Fibroblast of the aortic adventitia (primary cell): Measurements from ENCODE around the gene GPR155. TPM values are rescaled to one million over a fixed set of nuclear protein-coding genes. Genes with fewer than 3 reads are reported as not detected.

Experiments
- DNase-seq: peaks from one replicate; pipeline ENCODE4 v3.0.0-alpha.2; 2010; ENCODE audit warnings: low read depth
- H3K4me3 ChIP-seq: 2 replicates; pipeline ENCODE4 v1.5.1; 2011; ENCODE audit warnings: low read depth, mild to moderate bottlenecking, control low read depth, low read length, moderate library complexity
- total RNA-seq: library from RNA; depleted of rRNA; stranded (reverse); fragments of >200 nt; gene quantifications from 2 replicates; pipeline ENCODE4 v1.2.3, GENCODE V29; 2012; ENCODE audit warnings: low replicate concordance
- TF ChIP-seq, protein P1 (sequence below): IDR thresholded peaks from 2 replicates; pipeline ENCODE4 v1.5.1; 2011; ENCODE audit warnings: mild to moderate bottlenecking, low read length, control low read depth, inconsistent platforms; ENCODE audit not compliant: insufficient read depth

GPR155 gene
- total RNA-seq, 1 donor, result 2.2 TPM

DNA sequence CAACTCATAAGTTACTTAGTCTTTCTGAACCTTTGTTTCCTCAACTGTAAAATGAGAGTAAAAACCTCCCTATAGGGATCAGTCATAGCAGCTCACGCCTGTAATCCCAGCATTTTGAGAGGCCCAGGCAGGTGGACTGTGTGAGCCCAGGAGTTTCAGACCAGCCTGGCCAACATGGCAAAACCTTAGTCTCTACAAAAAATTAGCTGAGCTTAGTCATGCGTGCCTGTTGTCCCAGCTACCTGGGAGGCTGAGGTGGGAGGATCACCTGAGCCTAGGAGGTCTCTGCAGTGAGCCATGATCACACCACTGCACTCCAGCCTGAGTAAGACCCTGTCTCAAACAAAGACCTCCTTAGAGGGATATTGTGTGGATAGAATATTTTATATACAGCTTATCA is 2.3 kb downstream of the GPR155 start:
- TF ChIP-seq, protein P1, sequence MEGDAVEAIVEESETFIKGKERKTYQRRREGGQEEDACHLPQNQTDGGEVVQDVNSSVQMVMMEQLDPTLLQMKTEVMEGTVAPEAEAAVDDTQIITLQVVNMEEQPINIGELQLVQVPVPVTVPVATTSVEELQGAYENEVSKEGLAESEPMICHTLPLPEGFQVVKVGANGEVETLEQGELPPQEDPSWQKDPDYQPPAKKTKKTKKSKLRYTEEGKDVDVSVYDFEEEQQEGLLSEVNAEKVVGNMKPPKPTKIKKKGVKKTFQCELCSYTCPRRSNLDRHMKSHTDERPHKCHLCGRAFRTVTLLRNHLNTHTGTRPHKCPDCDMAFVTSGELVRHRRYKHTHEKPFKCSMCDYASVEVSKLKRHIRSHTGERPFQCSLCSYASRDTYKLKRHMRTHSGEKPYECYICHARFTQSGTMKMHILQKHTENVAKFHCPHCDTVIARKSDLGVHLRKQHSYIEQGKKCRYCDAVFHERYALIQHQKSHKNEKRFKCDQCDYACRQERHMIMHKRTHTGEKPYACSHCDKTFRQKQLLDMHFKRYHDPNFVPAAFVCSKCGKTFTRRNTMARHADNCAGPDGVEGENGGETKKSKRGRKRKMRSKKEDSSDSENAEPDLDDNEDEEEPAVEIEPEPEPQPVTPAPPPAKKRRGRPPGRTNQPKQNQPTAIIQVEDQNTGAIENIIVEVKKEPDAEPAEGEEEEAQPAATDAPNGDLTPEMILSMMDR, result no peak
- no peak for DNase-seq
- H3K4me3 ChIP-seq, result no peak overlapping the region

DNA sequence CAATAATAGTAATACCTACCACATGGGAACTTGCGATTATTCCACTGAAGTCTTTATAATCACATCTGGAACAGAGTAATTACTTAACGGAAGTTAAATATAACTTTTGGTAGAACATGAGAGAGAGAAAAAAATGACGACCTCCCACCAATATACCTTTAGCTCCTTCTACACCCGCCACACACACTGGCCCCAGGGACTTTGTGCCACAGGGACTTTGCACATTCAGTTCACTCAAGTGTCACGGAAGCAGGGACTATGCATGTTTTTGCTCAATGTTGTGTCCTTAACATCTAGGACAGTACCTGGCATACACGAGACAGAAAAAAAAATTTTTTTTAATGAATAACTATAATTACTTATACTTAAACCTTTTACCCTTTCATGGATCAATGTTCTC is 4.0 kb downstream of the GPR155 start:
- DNase-seq, result no peak
- TF ChIP-seq, protein P1, result no peak
- no peak overlapping the region for H3K4me3 ChIP-seq

DNA sequence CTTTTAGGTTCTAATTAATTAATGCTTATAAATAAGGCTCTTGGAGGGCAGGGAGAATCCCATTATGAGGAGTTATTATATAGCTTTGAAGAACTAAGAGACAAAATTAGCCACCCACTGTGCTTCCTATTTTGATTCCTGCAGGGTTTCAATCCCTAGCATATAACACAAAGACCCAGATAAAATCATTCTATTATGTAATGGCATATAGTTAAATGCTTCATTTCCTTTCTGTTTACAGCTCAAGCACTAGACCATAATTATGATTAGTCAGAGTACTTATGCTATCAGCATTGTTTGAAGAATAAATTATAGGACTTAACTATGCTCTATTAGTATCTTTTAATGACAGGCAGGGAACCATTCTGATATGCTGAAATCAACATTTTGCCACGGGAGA is 9.1 kb downstream of the GPR155 start:
- no peak overlapping the region for H3K4me3 ChIP-seq
- TF ChIP-seq, protein P1, result no peak
- no peak for DNase-seq

DNA sequence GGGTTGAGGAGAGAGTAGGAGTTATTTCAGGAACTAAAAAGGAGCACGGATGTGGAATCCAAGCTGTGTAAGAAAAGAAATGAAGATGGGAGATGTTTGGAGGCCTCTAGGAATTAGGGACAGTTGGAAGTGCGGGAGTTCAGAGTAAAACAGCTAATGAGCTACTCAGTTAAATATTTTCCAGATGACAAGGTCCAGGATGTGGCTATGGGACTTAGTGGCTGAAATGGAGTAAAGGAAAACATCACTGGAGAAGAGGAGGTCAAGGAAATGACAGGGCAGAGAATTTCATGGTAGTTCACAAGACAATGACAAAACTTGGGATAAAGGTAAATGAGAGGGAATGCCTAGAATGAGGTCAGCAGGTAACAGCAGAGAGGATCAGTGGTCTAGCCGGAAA is 13.0 kb downstream of the GPR155 start:
- TF ChIP-seq, protein P1, result no peak
- no peak overlapping the region for H3K4me3 ChIP-seq
- DNase-seq, result no peak

DNA sequence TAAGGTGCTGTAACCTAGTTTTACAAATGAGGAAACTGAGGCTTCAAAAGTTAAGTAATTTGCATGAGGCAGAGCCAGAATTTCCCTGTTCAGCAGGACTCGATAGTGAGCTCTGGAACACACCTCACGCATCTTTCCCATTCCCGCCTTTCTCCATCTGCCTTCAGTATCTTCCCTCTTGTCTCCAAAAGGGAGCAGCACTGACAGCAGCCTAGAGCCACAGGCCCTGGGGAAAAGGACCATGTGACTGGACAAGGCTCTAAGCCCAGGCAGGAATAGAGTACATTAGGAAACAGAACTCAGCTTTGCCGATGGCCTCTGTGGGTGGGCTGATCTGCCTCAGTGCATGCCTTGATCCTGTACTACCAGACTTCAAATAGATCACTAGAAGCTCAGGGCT is 21.5 kb downstream of the GPR155 start:
- DNase-seq, result no peak
- H3K4me3 ChIP-seq, result no peak overlapping the region
- TF ChIP-seq, protein P1, result no peak

DNA sequence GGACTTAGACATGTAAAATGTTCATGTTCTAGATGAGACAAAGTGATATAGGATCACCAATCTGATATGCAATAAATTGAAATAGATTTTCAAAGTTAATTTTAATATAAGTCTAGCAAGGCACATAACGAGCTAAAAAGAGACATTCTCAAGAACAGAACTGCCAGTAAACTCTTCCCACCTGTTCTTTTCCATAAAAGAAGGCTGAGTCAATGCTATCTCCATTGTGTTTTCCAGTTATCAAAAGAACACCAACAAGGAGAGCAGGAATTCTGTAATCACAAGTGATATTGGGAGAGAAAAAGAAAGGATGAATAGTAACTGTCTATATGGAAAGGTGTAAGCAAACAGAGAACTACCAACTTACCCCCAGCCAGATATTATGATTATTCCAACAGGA is 25.6 kb downstream of the GPR155 start:
- DNase-seq, result no peak
- TF ChIP-seq, protein P1, result no peak
- no peak overlapping the region for H3K4me3 ChIP-seq

DNA sequence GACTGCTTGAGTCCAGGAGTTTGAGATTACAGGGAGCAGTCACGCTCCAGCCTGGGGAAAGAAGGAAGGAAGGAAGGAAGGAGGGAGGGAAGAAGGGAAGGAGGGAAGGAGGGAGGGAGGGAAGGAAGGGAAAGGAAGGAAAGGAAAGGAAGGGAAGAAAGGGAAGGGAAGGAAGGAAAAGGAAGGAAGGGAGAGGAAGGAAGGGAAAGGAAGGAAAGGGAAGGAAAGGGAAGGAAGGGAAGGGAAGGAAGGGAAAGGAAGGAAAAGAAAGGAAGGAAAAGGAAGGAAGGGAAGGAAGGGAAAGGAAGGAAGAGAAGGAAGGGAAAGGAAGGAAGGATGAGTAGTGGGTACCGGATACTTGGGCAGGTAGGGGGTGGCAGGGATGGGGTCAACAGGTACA is 32.3 kb downstream of the GPR155 start:
- DNase-seq, result no peak
- TF ChIP-seq, protein P1, result no peak
- H3K4me3 ChIP-seq, result no peak overlapping the region
